ENCODE data around the gene TSR3. TPM values are rescaled to one million over a fixed set of nuclear protein-coding genes. Genes with fewer than 3 reads are reported as not detected.

Gene TSR3
- total and polyA plus RNA-seq, 2 of the 13 experiments (the other 11 are each of a cell fraction or from before 2014, with no cell fraction given), result 24.2 to 51.0 TPM

GRCh38 chr16:1355591-1355990 lies 3.9 kb upstream of the TSR3 start (continued):
- TF ChIP-seq CTCF (CRISPR knock-in tag; IDR thresholded peaks at IDR 0.05) (no peak), ZNF710 (CRISPR knock-in tag; IDR thresholded peaks at IDR 0.05; ENCODE audit: borderline replicate concordance) (no peak), HOXD1 (CRISPR knock-in tag; IDR thresholded peaks at IDR 0.05) (no peak), STAT5B (CRISPR knock-in tag; IDR thresholded peaks at IDR 0.05) (no peak), ZMYM3 (CRISPR knock-in tag; IDR thresholded peaks at IDR 0.05) (no peak), ZNF704 (CRISPR knock-in tag; IDR thresholded peaks at IDR 0.05; ENCODE audit: borderline replicate concordance) (no peak)
- TF ChIP-seq, protein P1, sequence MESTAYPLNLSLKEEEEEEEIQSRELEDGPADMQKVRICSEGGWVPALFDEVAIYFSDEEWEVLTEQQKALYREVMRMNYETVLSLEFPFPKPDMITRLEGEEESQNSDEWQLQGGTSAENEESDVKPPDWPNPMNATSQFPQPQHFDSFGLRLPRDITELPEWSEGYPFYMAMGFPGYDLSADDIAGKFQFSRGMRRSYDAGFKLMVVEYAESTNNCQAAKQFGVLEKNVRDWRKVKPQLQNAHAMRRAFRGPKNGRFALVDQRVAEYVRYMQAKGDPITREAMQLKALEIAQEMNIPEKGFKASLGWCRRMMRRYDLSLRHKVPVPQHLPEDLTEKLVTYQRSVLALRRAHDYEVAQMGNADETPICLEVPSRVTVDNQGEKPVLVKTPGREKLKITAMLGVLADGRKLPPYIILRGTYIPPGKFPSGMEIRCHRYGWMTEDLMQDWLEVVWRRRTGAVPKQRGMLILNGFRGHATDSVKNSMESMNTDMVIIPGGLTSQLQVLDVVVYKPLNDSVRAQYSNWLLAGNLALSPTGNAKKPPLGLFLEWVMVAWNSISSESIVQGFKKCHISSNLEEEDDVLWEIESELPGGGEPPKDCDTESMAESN (CRISPR knock-in tag; conservative IDR thresholded peaks at IDR 0.05), result no peak
- TF ChIP-seq, protein P2, sequence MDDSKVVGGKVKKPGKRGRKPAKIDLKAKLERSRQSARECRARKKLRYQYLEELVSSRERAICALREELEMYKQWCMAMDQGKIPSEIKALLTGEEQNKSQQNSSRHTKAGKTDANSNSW (CRISPR knock-in tag; IDR thresholded peaks at IDR 0.05; ENCODE audit: borderline replicate concordance), result no peak
